Activated CD4-positive, CD25-positive, alpha-beta regulatory T cell treated with anti-CD3 and anti-CD28 coated beads, Interleukin-2, amount 50 U/mL, for 72 hours (primary cell): ENCODE results near the gene ZNF396.

Experiments
- DNase-seq: peaks from one replicate; pipeline ENCODE4 v3.0.0; 2021

Gene ZNF396

GRCh38 chr18:35334212-35334611, 42.9 kb downstream of the ZNF396 start:
- DNase-seq: no peak

- no peak for DNase-seq
Measured at GRCh38 chr18:35331367-35332087, 45.6 kb downstream of the ZNF396 start.

GRCh38 chr18:35328868-35329267, 48.3 kb downstream of the ZNF396 start:
- no peak for DNase-seq

GRCh38 chr18:35326695-35327387, 50.3 kb downstream of the ZNF396 start:
- DNase-seq: no peak

- no peak for DNase-seq
Measured at GRCh38 chr18:35324926-35325655, 52.0 kb downstream of the ZNF396 start.

- no peak for DNase-seq
Measured at GRCh38 chr18:35322486-35323458, 54.4 kb downstream of the ZNF396 start.
